Cardiac septum (tissue), 1 donor: ENCODE results near the gene PSTK. TPM values are rescaled to one million over a fixed set of nuclear protein-coding genes. Genes with fewer than 3 reads are reported as not detected.

Experiments
- DNase-seq: peaks from one replicate; pipeline ENCODE4 v3.0.0-alpha.2; 2020; ENCODE audit warnings: low spot score
- intact Hi-C: fragments of 100-400 bp; cut with DNase I; formaldehyde crosslinking; loops from one replicate; pipeline ENCODE4 v1.14.0; 2022
- total RNA-seq: library from RNA; stranded (reverse); fragmentation: NEBNext Ultra II Directional; extraction: Animal tissue kit (Norgen Biotek cat#: 25700); gene quantifications from one replicate; pipeline ENCODE4 v1.2.1, GENCODE V29; 2021
- donor health status: DM: no; HTN: no; CAD: no.

Gene PSTK
- total RNA-seq, 1 donor from 2014 or later, result 2.3 TPM

GRCh38 chr10:123016228-123016627 is 36.0 kb downstream of the PSTK start:
- intact Hi-C loops, result no loop called here
- no peak for DNase-seq

GRCh38 chr10:123017421-123018165 is 37.4 kb downstream of the PSTK start:
- DNase-seq, result no peak
- intact Hi-C loops, result no loop called here

- intact Hi-C loops, result no loop called here
- no peak for DNase-seq
These were observed 38.3 kb downstream of the PSTK start for GRCh38 chr10:123018531-123018930.

GRCh38 chr10:123019264-123019663 is 39.1 kb downstream of the PSTK start:
- intact Hi-C loops, result no loop called here
- DNase-seq, result no peak

- no peak for DNase-seq
- intact Hi-C loops, result no loop called here
These were observed 39.9 kb downstream of the PSTK start for GRCh38 chr10:123019941-123020703.

- intact Hi-C loops, result no loop called here
- no peak for DNase-seq
These were observed 41.3 kb downstream of the PSTK start for GRCh38 chr10:123021517-123021916.

GRCh38 chr10:123024540-123024939 is 44.3 kb downstream of the PSTK start:
- DNase-seq, result no peak
- intact Hi-C loops, result no loop called here

- DNase-seq, result no peak
- intact Hi-C loops, result no loop called here
These were observed 46.1 kb downstream of the PSTK start for GRCh38 chr10:123026302-123026701.

GRCh38 chr10:123027861-123028260 is 47.7 kb downstream of the PSTK start:
- DNase-seq, result no peak
- intact Hi-C loops, result no loop called here

- DNase-seq, result no peak
- intact Hi-C loops, result no loop called here
These were observed 50.9 kb downstream of the PSTK start for GRCh38 chr10:123031124-123031523.

GRCh38 chr10:123034332-123034731 is 54.1 kb downstream of the PSTK start:
- intact Hi-C loops, result no loop called here
- DNase-seq, result no peak

GRCh38 chr10:123035467-123036086 is 55.4 kb downstream of the PSTK start:
- intact Hi-C loops, result no loop called here
- no peak for DNase-seq

- intact Hi-C loops, result no loop called here
These were observed 58.8 kb downstream of the PSTK start for GRCh38 chr10:123038782-123039631.

GRCh38 chr10:123039632-123039930 is 59.4 kb downstream of the PSTK start:
- intact Hi-C loops, result no loop called here
- no peak for DNase-seq

More at GRCh38 chr10:123038782-123039631, 58.8 kb downstream of the PSTK start:
- DNase-seq, result no peak

Other genes with a start within 250 kb of the PSTK start
- 0.35 TPM for gene CUZD1, start 134.5 kb upstream of the PSTK start, total RNA-seq
- 0.43 TPM for gene FAM24B, start 100.8 kb upstream of the PSTK start, total RNA-seq
- not detected for gene FAM24A, start 69.8 kb upstream of the PSTK start, total RNA-seq
- 6.6 TPM for gene C10orf88, start 26.2 kb upstream of the PSTK start, total RNA-seq
- 11.3 TPM for gene IKZF5, start 28.4 kb downstream of the PSTK start, total RNA-seq
- gene ACADSB, start 28.6 kb downstream of the PSTK start, total RNA-seq, result 65.3 TPM
- gene HMX3, start 155.6 kb downstream of the PSTK start, total RNA-seq, result not detected
- not detected for gene HMX2, start 167.7 kb downstream of the PSTK start, total RNA-seq
- 30.6 TPM for gene BUB3, start 174.0 kb downstream of the PSTK start, total RNA-seq